Stimulated activated CD4-positive, alpha-beta T cell treated with anti-CD3 and anti-CD28 coated beads, Interleukin-12 subunit alpha, Interleukin-12 subunit beta, amount 100 ng/mL, for 48 hours (primary cell): ENCODE data around the gene MRTFA.

ENCODE experiments used
- DNase-seq, 3 donors: peaks; one replicate each; pipeline ENCODE4 v3.0.0-alpha.2; 2020; ENCODE audit warnings: low read depth in 2 of 3, low spot score in 1 of 3

Gene MRTFA

GRCh38 chr22:40415531-40416266 is 220.8 kb downstream of the MRTFA start:
- no peak for DNase-seq

DNA sequence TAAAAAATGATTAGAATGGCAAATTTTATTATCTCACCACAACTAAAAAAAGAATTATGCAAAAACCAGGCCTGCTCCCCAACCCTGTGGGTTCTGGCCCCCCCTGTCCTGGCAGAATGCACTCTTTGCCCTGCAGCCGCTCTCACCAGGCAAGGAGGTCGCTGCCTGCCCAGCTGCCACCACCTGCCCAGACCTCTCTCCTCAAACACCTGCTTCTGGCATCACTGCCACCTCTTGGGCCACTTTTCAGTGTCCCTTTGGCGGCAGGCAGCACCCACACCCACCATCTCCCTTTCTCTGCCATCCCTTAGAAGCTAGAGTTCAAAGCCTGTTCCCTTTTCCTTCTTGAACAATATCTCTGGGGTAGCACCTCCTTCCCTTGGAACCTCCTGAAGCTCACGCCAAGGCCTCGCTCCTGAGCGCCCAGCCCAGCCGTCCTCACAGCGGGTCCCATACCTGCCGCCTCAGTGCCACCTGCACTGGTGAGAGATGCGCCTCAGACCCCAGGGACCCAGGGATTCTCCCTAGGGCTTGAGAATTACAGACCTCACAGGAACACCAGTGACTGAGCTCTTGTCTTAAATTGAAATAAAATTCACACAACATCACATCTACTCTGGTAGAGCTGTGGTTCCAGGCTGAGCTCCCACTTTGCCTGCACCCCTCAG is 221.5 kb downstream of the MRTFA start:
- no peak for DNase-seq

GRCh38 chr22:40414311-40414710 is 222.2 kb downstream of the MRTFA start:
- DNase-seq = no peak

GRCh38 chr22:40413873-40414272 is 222.6 kb downstream of the MRTFA start:
- DNase-seq = no peak

GRCh38 chr22:40412441-40412840 is 224.1 kb downstream of the MRTFA start:
- no peak for DNase-seq

DNA sequence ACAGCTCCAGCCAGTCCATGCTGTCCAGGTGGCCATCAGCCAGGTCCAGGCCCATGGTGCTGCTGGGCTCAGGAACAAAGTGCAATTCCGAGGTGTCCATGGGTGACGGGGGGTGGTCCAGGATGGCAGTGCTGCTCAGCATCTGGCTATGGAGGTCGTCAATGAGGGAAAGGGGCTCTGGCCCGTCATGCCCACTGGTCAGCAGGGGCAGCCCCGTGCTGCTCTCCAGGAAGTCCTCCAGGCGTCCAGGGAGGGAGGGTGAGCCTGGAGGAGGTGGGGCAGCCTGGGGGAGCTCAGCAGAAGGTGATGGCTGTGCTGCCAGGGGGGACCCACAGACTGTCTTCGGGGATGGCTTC is 225.0 kb downstream of the MRTFA start:
- DNase-seq = no peak

- DNase-seq = no peak
Observed at GRCh38 chr22:40410731-40411505, 225.6 kb downstream of the MRTFA start.

DNA sequence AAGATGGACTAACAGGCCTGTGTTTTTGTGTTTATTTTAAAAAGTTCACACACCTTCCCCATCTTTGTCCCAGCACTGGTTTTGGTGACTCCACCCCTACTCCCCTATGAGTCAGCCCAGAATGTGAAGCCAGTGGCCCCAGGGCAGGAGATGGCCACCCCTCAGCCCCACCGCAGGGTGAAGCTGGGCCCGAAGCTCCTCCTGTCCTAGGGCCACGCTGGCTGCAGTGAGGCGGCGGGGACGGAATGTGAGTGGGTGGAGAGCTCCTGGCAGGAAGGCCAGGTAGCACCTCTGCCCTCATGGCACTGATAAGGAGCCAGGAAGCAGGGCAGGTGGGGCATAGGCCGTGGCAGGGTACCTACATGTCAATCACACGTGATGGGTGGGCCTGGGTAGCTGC is 226.2 kb downstream of the MRTFA start:
- DNase-seq = no peak

DNA sequence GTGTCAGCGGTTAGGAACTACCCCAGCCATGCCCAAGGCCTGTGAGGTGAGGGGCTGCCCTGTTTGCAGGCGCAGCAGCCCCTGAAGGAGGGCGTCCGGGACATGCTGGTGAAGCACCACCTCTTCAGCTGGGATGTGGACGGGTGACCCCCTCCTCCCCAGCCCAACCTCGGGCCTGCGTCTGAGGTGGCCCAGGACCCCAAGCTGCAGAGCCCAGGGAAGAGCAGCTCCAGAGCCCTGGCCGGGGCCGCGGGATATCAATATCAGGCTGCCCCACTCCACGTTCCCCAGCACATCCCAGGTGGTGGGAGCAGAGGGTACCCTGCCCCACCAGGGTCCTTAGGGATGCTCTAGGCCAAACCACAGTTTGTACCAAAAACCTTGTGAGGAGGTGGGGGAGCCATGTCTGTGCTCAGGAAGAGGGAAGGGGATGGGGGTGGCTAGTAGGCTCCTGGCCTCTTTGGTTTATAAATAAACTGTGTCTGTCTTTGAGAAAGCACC is 226.9 kb downstream of the MRTFA start:
- no peak for DNase-seq

- DNase-seq = no peak
Observed at GRCh38 chr22:40408718-40409612, 227.6 kb downstream of the MRTFA start.

DNA sequence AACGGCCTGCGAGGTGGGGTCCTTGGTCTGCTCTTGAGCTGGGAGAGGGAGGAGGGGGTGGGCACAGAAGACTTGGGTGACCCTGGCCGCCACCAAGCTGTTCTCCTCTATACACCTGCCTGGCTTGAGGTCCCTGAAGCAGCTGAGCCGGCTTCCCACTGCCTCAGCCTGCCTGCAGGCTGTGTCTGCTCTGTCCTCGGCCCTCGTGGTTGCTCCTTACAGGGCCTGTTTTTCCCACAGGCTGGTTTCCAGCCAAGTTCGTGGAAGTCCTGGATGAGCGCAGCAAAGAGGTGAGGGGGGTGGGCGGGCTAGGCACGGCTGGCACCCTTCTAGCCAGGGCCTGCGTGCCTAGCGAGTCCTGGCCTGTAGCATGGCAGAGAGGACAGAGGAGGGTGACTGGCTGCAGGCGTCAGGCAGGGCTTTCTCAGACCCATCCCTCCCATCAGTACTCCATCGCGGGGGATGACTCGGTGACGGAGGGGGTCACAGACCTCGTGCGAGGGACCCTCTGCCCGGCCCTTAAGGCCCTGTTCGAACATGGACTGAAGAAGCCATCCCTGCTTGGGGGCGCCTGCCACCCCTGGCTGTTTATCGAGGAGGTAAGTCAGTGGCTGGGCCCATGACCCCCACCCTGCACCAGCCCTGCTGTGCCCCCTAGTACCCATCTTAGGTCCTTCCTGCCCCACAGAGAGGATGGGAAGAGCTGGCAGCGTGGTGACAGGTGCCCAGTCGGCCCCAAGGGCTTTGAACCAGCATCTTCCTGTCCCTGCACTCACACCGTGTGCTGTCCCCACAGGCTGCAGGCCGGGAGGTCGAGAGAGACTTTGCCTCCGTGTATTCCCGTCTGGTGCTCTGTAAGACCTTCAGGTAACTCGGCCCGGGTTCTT is 228.4 kb downstream of the MRTFA start:
- DNase-seq = no peak

DNA sequence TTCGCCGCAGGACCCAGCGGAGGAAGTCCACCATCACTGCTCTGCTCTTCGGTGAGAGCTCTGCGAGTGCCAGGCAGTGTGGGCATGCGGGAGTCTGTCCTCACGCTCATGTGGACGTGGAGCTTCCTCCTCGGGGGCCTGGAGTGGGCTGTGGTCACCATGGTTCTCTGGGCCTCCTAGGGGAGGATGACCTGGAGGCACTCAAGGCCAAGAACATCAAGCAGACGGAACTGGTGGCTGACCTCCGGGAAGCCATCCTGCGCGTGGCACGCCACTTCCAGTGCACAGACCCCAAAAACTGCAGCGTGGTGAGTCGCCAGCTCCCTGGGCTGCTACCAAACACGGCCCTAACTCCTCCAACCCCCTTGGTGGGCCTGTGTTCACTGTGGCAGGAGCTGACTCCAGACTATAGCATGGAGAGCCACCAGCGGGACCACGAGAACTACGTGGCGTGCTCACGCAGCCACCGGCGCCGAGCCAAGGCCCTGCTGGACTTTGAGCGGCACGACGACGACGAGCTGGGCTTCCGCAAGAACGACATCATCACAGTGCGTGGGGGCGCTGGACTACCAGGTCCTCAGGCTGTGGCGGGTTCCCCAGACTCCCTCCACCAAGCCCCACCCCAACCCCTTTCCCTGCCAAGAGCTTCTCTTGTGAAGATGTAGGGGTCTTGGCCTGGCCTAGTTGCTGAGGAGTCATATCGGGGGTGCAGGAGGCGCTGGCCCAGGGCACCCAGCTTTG is 229.3 kb downstream of the MRTFA start:
- no peak for DNase-seq

DNA sequence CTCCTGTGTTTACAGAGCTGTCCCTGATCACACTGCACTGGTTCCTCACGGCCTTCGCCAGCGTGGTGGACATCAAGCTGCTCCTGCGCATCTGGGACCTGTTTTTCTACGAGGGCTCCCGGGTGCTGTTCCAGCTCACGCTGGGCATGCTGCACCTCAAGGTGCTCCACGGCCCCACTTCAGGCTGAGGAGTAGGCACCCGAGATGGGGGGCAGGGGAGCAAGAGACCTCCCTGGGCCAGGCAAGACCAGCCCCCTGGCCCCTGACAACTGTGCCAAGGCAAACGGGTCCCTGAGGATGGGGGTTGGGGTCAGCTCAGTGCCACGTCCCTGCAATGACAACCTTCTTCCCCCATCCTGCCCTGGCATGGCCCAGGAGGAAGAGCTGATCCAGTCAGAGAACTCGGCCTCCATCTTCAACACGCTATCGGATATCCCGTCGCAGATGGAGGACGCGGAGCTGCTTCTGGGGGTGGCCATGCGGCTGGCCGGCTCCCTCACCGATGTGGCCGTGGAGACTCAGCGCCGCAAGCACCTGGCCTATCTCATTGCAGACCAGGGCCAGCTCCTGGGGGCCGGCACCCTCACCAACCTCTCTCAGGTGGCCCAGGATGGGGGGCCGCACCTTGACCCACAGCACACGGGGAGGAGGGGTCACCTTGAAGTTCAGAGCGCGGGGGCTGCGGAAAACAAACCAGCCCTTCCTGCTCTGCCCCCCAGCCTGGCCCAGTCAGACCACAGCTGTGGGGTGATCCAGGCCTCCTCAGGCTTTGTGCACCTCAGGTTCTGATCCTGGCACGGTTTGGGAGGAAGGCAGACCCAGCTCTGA is 230.2 kb downstream of the MRTFA start:
- DNase-seq = no peak

- no peak for DNase-seq
Observed at GRCh38 chr22:40405178-40406062, 231.1 kb downstream of the MRTFA start.

- DNase-seq = no peak
Observed at GRCh38 chr22:40404251-40405177, 232.0 kb downstream of the MRTFA start.

DNA sequence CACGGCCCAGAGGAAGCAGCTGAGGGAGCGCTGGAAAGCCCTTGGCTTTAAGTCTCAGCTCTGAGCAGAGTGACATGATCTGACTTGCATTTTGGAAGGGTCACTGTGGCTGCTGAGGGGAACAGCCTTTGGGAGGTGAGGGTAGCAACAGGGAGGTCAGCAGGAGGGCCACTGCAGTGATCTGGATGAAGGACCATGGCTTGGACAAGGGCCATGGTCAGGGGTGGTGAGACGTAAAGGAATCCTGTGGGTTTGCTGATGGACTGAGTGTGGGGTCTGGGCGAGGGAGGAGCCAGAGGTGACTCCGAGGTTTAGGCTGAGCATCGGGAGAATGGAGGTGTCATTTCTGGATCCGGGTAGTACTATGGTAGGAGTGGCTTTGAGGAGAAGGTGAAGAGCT is 232.9 kb downstream of the MRTFA start:
- DNase-seq = no peak
